Hepatocyte (in vitro differentiated cells): ENCODE data around the gene ALPK1. TPM values are rescaled to one million over a fixed set of nuclear protein-coding genes. Genes with fewer than 3 reads are reported as not detected.
"Not testable (repeated sequence)": the region's sequence is repeated elsewhere in the genome, so short reads cannot be mapped to it uniquely, and the experiment has no call there.

Source experiments
- DNase-seq: peaks from one replicate; pipeline ENCODE4 v3.0.0-alpha.2; 2016; ENCODE audit warnings: low spot score
- H2AFZ ChIP-seq: fragments of 200-600 bp; sonication (generic); 2 replicates; pipeline ENCODE4 v1.6.0; 2016; ENCODE audit warnings: antibody characterized with exemption, mild to moderate bottlenecking
- H3K27ac ChIP-seq: fragments of 200-600 bp; sonication (generic); 2 replicates; pipeline ENCODE4 v1.5.1; 2016; ENCODE audit warnings: mild to moderate bottlenecking
- H3K27me3 ChIP-seq: fragments of 200-600 bp; sonication (generic); 2 replicates; pipeline ENCODE4 v1.6.1; 2016
- H3K36me3 ChIP-seq: fragments of 200-600 bp; sonication (generic); replicated peaks from 2 replicates; pipeline ENCODE4 v1.5.1; 2016; ENCODE audit warnings: low read depth; ENCODE audit not compliant: insufficient read depth
- H3K4me1 ChIP-seq: fragments of 200-600 bp; sonication (generic); 2 replicates; pipeline ENCODE4 v1.5.1; 2016; ENCODE audit warnings: mild to moderate bottlenecking, moderate library complexity; ENCODE audit not compliant: insufficient read depth
- H3K4me2 ChIP-seq: fragments of 200-600 bp; sonication (generic); 2 replicates; pipeline ENCODE4 v1.6.0; 2016
- H3K4me3 ChIP-seq: fragments of 200-600 bp; sonication (generic); 2 replicates; pipeline ENCODE4 v1.5.1; 2016; ENCODE audit warnings: mild to moderate bottlenecking
- H3K79me2 ChIP-seq: fragments of 200-600 bp; sonication (generic); 2 replicates; pipeline ENCODE4 v1.6.0; 2017; ENCODE audit warnings: mild to moderate bottlenecking
- H3K9me2 ChIP-seq: fragments of 200-600 bp; sonication (generic); replicated peaks from 2 replicates; pipeline ENCODE4 v1.6.0; 2017; ENCODE audit warnings: mild to moderate bottlenecking; ENCODE audit not compliant: insufficient read depth
- H3K9me3 ChIP-seq: fragments of 200-600 bp; sonication (generic); 2 replicates; pipeline ENCODE4 v1.5.1; 2016; ENCODE audit warnings: low read depth, mild to moderate bottlenecking
- H4K20me1 ChIP-seq: fragments of 200-600 bp; sonication (generic); 2 replicates; pipeline ENCODE4 v1.6.0; 2016; ENCODE audit warnings: mild to moderate bottlenecking; ENCODE audit not compliant: insufficient read depth, poor library complexity, severe bottlenecking
- EZH2 ChIP-seq: fragments of 200-600 bp; sonication (generic); IDR thresholded peaks from 2 replicates; pipeline ENCODE4 v1.6.1; 2016; ENCODE audit warnings: antibody characterized with exemption, mild to moderate bottlenecking, borderline replicate concordance
- EZH2phosphoT487 ChIP-seq: fragments of 200-600 bp; sonication (generic); IDR thresholded peaks from one replicate; pipeline ENCODE4 v1.6.1; 2018; ENCODE audit warnings: antibody characterized with exemption, mild to moderate bottlenecking, low read depth, moderate library complexity; ENCODE audit not compliant: unreplicated experiment, severe bottlenecking
- WGBS: methylation state at CpG from one replicate; pipeline ENCODE4 v1.1.6; 2016; ENCODE audit warnings: low lambda C conversion rate; ENCODE audit errors: missing lambda C conversion rate; 5-methylcytosine and 5-hydroxymethylcytosine counted together
- polyA plus RNA-seq: library from polyadenylated mRNA; unstranded; fragments of >200 nt; fragmentation: Nextera tagmentation; extraction: Ambion mirVana; gene quantifications from 2 replicates; pipeline ENCODE4 v1.2.1, GENCODE V29; 2016
- total RNA-seq: library from RNA; depleted of rRNA; stranded (reverse); fragments of >200 nt; gene quantifications from 2 replicates; pipeline ENCODE4 v1.2.3, GENCODE V29; 2014
- TF ChIP-seq, protein P1 (sequence below): fragments of 200-600 bp; sonication (generic); IDR thresholded peaks from 2 replicates; pipeline ENCODE4 v1.5.1; 2016; ENCODE audit warnings: antibody characterized with exemption, mild to moderate bottlenecking; ENCODE audit not compliant: poor library complexity

Gene ALPK1
- total and polyA plus RNA-seq, 2 experiments from 2014 or later, result 7.1 to 16.6 TPM

GRCh38 chr4:112485930-112486329 lies 188.8 kb downstream of the ALPK1 start:
- H3K4me2 ChIP-seq, result no peak overlapping the region
- H3K4me1 ChIP-seq, result no peaks in the 10 kb centered on the region
- H3K9me3 ChIP-seq, result no peaks in the 10 kb centered on the region
- no peak overlapping the region for H3K27ac ChIP-seq
- H3K79me2 ChIP-seq, result no peaks in the 10 kb centered on the region
- no peaks in the 10 kb centered on the region for H3K9me2 ChIP-seq
- no peaks in the 10 kb centered on the region for H4K20me1 ChIP-seq
- no peak for DNase-seq
- H3K27me3 ChIP-seq, result no peaks in the 10 kb centered on the region
- no peak overlapping the region for H3K4me3 ChIP-seq
- H2AFZ ChIP-seq, result no peak overlapping the region
- WGBS, result 72% methylated on average over 5 of the region's 5 CpGs
- TF ChIP-seq EZH2, result no peak
- TF ChIP-seq EZH2phosphoT487, result no peak
- TF ChIP-seq, protein P1, sequence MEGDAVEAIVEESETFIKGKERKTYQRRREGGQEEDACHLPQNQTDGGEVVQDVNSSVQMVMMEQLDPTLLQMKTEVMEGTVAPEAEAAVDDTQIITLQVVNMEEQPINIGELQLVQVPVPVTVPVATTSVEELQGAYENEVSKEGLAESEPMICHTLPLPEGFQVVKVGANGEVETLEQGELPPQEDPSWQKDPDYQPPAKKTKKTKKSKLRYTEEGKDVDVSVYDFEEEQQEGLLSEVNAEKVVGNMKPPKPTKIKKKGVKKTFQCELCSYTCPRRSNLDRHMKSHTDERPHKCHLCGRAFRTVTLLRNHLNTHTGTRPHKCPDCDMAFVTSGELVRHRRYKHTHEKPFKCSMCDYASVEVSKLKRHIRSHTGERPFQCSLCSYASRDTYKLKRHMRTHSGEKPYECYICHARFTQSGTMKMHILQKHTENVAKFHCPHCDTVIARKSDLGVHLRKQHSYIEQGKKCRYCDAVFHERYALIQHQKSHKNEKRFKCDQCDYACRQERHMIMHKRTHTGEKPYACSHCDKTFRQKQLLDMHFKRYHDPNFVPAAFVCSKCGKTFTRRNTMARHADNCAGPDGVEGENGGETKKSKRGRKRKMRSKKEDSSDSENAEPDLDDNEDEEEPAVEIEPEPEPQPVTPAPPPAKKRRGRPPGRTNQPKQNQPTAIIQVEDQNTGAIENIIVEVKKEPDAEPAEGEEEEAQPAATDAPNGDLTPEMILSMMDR, result no peak
- H3K36me3 ChIP-seq, result no peaks in the 10 kb centered on the region

- H3K27ac ChIP-seq, H3K4me1 ChIP-seq, DNase-seq, H3K9me3 ChIP-seq, H3K79me2 ChIP-seq, H3K36me3 ChIP-seq, H3K4me3 ChIP-seq, H3K27me3 ChIP-seq, H2AFZ ChIP-seq, H3K9me2 ChIP-seq, H4K20me1 ChIP-seq, H3K4me2 ChIP-seq: not testable (repeated sequence)
- 88% methylated on average over 3 of the region's 3 CpGs for WGBS
Observed at GRCh38 chr4:112490808-112491207, 193.6 kb downstream of the ALPK1 start.

Other genes with a start within 250 kb of the ALPK1 start
- gene FAM241A, start 151.9 kb upstream of the ALPK1 start, total RNA-seq, result 2.0 and 3.2 TPM in 2 replicates
- gene FAM241A, start 151.9 kb upstream of the ALPK1 start, polyA plus RNA-seq, result 2.3 and 2.9 TPM in 2 replicates
- 36.8 and 48.1 TPM in 2 replicates for gene AP1AR, start 65.6 kb upstream of the ALPK1 start, total RNA-seq
- 19.4 and 22.6 TPM in 2 replicates for gene AP1AR, start 65.6 kb upstream of the ALPK1 start, polyA plus RNA-seq
- gene TIFA, start 11.5 kb upstream of the ALPK1 start, total RNA-seq, result 20.2 and 21.7 TPM in 2 replicates
- 16.5 and 18.3 TPM in 2 replicates for gene TIFA, start 11.5 kb upstream of the ALPK1 start, polyA plus RNA-seq
- gene NEUROG2, start 218.8 kb downstream of the ALPK1 start, total RNA-seq, result 0.20 TPM in 1 of 2 replicates, not detected in the other
- 0.39 TPM in 1 of 2 replicates, not detected in the other for gene NEUROG2, start 218.8 kb downstream of the ALPK1 start, polyA plus RNA-seq